Activated CD4-positive, alpha-beta memory T cell treated with anti-CD3 and anti-CD28 coated beads, Interleukin-2, amount 10 ng/mL, durations not matched to agents 7 days and 5 days (primary cell): ENCODE results near the gene SCAI. TPM values are rescaled to one million over a fixed set of nuclear protein-coding genes. Genes with fewer than 3 reads are reported as not detected.
"Not testable (repeated sequence)": the region's sequence is repeated elsewhere in the genome, so short reads cannot be mapped to it uniquely, and the experiment has no call there.

ENCODE experiments used
- CTCF ChIA-PET: fragments of 350-600 bp; sonication (Branson Sonifier 250); formaldehyde crosslinking; loops from one replicate; lab custom pipeline; 2021; ENCODE audit warnings: antibody characterized with exemption, inconsistent platforms; lab: Charles Lee
- POLR2A ChIA-PET: fragments of 350-600 bp; sonication (Branson Sonifier 250); formaldehyde crosslinking; loops from one replicate; lab custom pipeline; 2021; ENCODE audit warnings: antibody characterized with exemption; lab: Charles Lee
- DNase-seq: peaks from one replicate; pipeline ENCODE4 v3.0.0-alpha.2; 2020
- H3K27ac Mint-ChIP-seq: one replicate; pipeline ENCODE4 v1.8.0; 2021; ENCODE audit warnings: mild to moderate bottlenecking, mixed read lengths
- H3K27me3 Mint-ChIP-seq: one replicate; pipeline ENCODE4 v1.8.0; 2021; ENCODE audit warnings: mixed read lengths
- H3K36me3 Mint-ChIP-seq: one replicate; pipeline ENCODE4 v1.8.0; 2021; ENCODE audit warnings: low read depth, mixed read lengths
- H3K4me1 Mint-ChIP-seq: one replicate; pipeline ENCODE4 v1.8.0; 2021; ENCODE audit warnings: mixed read lengths
- H3K4me3 Mint-ChIP-seq: one replicate; pipeline ENCODE4 v1.8.0; 2021; ENCODE audit warnings: mild to moderate bottlenecking, mixed read lengths
- H3K9me3 Mint-ChIP-seq: one replicate; pipeline ENCODE4 v1.8.0; 2021; ENCODE audit warnings: mixed read lengths
- total RNA-seq, 2 experiments: library from RNA; stranded (reverse); gene quantifications; one replicate each; pipeline ENCODE4 v1.2.3, GENCODE V29; 2021

Gene SCAI
- total RNA-seq, 2 experiments from 2014 or later: 7.9 to 8.5 TPM

- Mint-ChIP-seq H3K27ac (no peak overlapping the region), H3K4me1 (peaks cover 29% of the 10 kb centered on the region), H3K9me3 (no peaks in the 10 kb centered on the region), H3K27me3 (no peaks in the 10 kb centered on the region), H3K36me3 (peaks cover 11% of the 10 kb centered on the region), H3K4me3 (no peak overlapping the region)
- CTCF ChIA-PET: no interaction called here
- POLR2A ChIA-PET: no interaction called here
- DNase-seq: no peak
Measured at GRCh38 chr9:124968238-124968637, 175.1 kb downstream of the SCAI start.

GRCh38 chr9:124965775-124966568 lies 177.4 kb downstream of the SCAI start:
- ChIA-PET CTCF (interaction anchor here (0.7 kb wide), 1 partner anchor 58 kb away, joined by 3 read pairs; no protein-coding TSS in a partner anchor), POLR2A (interaction anchor here (0.6 to 2.4 kb wide), 8 partner anchors 16 to 275 kb away, joined by 3 to 20 read pairs (median 4); partner anchors contain the start of genes ARPC5L, GOLGA1, HSPA5 and RPL35)
- peak; percentile 26 for DNase-seq
- H3K9me3 Mint-ChIP-seq, H3K4me3 Mint-ChIP-seq, H3K36me3 Mint-ChIP-seq, H3K27me3 Mint-ChIP-seq: not testable (repeated sequence)
- Mint-ChIP-seq H3K27ac (peak overlapping the region; percentile 74), H3K4me1 (peaks cover 28% of the 10 kb centered on the region)

- CTCF ChIA-PET: interaction anchor here (0.7 kb wide), 1 partner anchor 24 kb away, joined by 3 read pairs; no protein-coding TSS in a partner anchor
Measured at GRCh38 chr9:124964604-124965003, 178.7 kb downstream of the SCAI start.

GRCh38 chr9:124964056-124964455 lies 179.3 kb downstream of the SCAI start:
- ChIA-PET CTCF (no interaction called here), POLR2A (interaction anchor here (1.4 kb wide), 1 partner anchor 23 kb away, joined by 4 read pairs; the partner anchor contains the start of gene GOLGA1)
- DNase-seq: no peak
- Mint-ChIP-seq H3K27me3 (no peaks in the 10 kb centered on the region), H3K4me3 (no peak overlapping the region), H3K27ac (no peak overlapping the region), H3K4me1 (peaks cover 28% of the 10 kb centered on the region), H3K36me3 (peaks cover 3% of the 10 kb centered on the region), H3K9me3 (no peaks in the 10 kb centered on the region)

More at GRCh38 chr9:124964604-124965003, 178.7 kb downstream of the SCAI start:
- Mint-ChIP-seq H3K27me3 (no peaks in the 10 kb centered on the region), H3K4me1 (peaks cover 28% of the 10 kb centered on the region), H3K9me3 (no peaks in the 10 kb centered on the region), H3K4me3 (no peak overlapping the region), H3K36me3 (peaks cover 3% of the 10 kb centered on the region), H3K27ac (peak overlapping the region; percentile 74)
- POLR2A ChIA-PET: interaction anchor here (1.4 to 2.2 kb wide), 2 partner anchors 23 to 94 kb away, joined by 4 to 8 read pairs; partner anchors contain the start of gene GOLGA1
- no peak for DNase-seq

DNA sequence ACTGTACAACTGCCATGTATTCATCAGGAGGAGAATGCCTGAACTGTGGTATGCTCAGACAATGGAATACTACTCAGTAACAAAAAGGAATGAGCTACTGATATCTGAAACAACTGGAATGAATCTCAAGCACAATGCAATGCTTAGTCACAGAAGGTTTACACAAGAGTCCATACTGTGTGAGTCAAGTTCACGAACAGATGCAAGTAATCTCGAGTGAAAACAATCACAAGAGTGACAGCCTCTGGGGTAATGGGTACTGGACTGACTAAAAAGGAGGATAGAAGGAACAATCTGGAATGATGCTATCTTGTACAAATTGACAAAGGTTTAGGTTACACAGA lies 182.9 kb downstream of the SCAI start:
- H3K27ac Mint-ChIP-seq: no peak overlapping the region
- no peaks in the 10 kb centered on the region for H3K9me3 Mint-ChIP-seq
- DNase-seq: no peak
- no peak overlapping the region for H3K4me3 Mint-ChIP-seq
- peaks cover 16% of the 10 kb centered on the region for H3K4me1 Mint-ChIP-seq
- peaks cover 3% of the 10 kb centered on the region for H3K36me3 Mint-ChIP-seq
- H3K27me3 Mint-ChIP-seq: no peaks in the 10 kb centered on the region
- CTCF ChIA-PET: no interaction called here
- POLR2A ChIA-PET: interaction anchor here (0.8 to 1.8 kb wide), 2 partner anchors 8 to 142 kb away, joined by 3 to 4 read pairs; no protein-coding TSS in a partner anchor

GRCh38 chr9:124959671-124960408 lies 183.5 kb downstream of the SCAI start:
- H3K27me3 Mint-ChIP-seq, H3K27ac Mint-ChIP-seq, H3K4me3 Mint-ChIP-seq, CTCF ChIA-PET, H3K36me3 Mint-ChIP-seq, POLR2A ChIA-PET, DNase-seq, H3K9me3 Mint-ChIP-seq: not testable (repeated sequence)
- H3K4me1 Mint-ChIP-seq: peaks cover 10% of the 10 kb centered on the region

DNA sequence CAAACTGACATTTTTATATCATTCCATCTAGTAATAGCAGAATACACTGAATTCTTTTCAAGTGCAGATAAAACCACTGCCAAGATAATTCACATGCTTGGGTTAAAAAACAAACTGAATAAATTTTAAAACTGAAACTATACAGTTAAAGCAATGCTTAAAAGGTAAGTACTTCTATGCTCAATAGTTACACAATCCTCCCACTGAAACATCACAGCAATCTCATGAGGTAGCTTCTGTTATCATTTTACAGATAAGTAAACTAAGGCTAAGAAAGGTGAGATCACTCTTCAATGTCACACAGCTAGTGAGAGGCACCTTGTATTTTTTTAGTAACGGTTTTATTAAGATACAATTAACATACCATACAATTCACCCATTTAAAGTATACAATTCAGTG lies 189.1 kb downstream of the SCAI start:
- no peak overlapping the region for H3K27ac Mint-ChIP-seq
- no peaks in the 10 kb centered on the region for H3K36me3 Mint-ChIP-seq
- no peak overlapping the region for H3K4me3 Mint-ChIP-seq
- no peak for DNase-seq
- no peaks in the 10 kb centered on the region for H3K4me1 Mint-ChIP-seq
- POLR2A ChIA-PET: interaction anchor here (0.7 to 2.0 kb wide), 2 partner anchors 13 to 172 kb away, joined by 3 to 7 read pairs; partner anchors contain the start of gene GOLGA1
- H3K9me3 Mint-ChIP-seq: no peaks in the 10 kb centered on the region
- CTCF ChIA-PET: interaction anchor here (0.6 to 1.2 kb wide), 2 partner anchors 13 to 250 kb away, joined by 3 read pairs; partner anchors contain the start of gene GOLGA1
- no peaks in the 10 kb centered on the region for H3K27me3 Mint-ChIP-seq

DNA sequence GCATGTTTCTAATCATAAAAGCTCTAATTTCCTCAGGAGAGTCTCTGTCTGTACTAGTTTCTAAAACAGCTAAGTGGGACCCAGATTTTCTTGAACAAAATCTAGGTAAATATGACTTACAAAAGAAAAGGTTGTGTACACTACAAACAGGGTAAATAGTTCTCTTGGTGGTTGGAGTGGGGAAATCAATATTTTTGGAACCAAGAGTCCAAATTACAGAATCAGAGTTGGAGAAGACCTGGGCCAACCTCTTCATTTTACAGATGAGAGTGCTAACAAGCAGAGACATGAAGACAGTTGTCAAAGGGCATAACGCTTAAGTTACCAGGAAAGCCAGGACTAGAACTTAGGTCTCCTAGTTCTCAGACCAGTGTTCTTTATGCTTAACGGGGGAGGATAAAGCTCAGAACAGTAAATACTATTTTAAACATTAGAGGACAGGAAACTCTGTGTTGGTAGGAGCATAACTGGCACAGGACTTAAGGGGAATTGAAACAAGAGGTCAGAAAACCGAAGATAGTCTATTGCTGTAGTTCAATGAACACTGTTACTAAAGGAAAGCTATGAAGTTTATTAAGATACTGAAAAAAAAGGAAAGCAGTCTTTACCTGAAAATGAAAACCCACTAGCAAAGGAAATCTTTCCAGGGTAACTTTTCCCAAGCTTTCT lies 193.1 kb downstream of the SCAI start:
- Mint-ChIP-seq H3K36me3 (no peaks in the 10 kb centered on the region), H3K9me3 (no peaks in the 10 kb centered on the region), H3K27me3 (no peaks in the 10 kb centered on the region), H3K4me1 (no peaks in the 10 kb centered on the region), H3K27ac (no peak overlapping the region), H3K4me3 (no peak overlapping the region)
- ChIA-PET CTCF (no interaction called here), POLR2A (interaction anchor here (0.7 to 1.6 kb wide), 3 partner anchors 9 to 15 kb away, joined by 3 to 7 read pairs (median 4); partner anchors contain the start of gene GOLGA1)
- DNase-seq: no peak

DNA sequence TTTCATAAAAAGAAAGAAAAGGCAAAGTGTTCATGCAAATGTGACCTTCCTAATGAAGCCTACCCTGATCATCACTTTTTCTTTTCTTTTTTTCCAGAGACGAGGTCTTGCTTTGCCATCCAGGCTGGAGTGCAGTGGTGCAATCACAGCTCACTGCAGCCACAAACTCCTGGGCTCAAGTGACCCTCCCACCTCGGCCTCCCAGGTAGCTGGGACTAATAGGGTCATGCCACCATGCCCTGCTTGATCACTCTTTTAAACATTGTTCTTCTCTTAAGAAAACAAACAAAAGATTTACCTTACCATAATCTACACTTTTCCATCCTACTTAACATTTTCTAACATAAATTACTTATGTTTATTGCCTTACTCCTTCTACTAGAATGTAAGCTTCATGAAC lies 193.9 kb downstream of the SCAI start:
- Mint-ChIP-seq H3K4me1 (no peaks in the 10 kb centered on the region), H3K4me3 (no peak overlapping the region), H3K27ac (no peak overlapping the region), H3K36me3 (no peaks in the 10 kb centered on the region), H3K9me3 (no peaks in the 10 kb centered on the region), H3K27me3 (no peaks in the 10 kb centered on the region)
- no peak for DNase-seq
- ChIA-PET CTCF (interaction anchor here (0.8 to 1.2 kb wide), 2 partner anchors 13 to 194 kb away, joined by 3 to 4 read pairs; partner anchors contain the start of gene SCAI), POLR2A (interaction anchor here (0.7 to 1.6 kb wide), 3 partner anchors 8 to 16 kb away, joined by 3 to 7 read pairs (median 4); partner anchors contain the start of gene GOLGA1)

DNA sequence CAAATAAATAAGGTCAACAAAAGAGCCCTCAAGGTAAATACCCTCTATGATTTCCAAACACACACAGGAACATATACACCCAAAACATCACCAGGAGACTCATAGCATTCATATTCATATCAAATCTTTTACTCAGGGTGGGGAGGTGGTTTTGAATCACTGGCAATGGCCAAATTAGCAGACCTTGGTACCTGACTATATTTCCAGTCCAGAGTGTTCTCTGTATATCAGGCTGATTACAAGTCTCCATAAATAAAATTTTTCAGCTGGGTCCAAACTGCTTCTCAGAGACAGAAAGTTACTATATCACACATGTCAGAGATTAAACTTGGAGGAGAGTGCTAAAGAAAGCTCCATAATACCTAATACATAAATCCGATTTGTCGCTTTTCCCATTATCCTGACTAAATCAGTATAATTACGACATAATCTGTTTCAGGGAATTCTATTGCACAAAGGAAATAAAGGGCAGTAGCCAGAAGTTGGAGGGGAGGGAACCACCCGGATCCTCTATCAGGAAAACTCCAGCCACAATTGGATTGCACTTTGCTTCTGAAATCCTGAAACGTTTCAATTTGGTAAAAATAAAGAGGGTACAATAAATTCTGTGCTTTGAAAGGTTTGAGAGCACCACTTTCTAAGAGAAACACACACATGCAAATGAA lies 195.5 kb downstream of the SCAI start:
- CTCF ChIA-PET: no interaction called here
- Mint-ChIP-seq H3K4me1 (peaks cover 3% of the 10 kb centered on the region), H3K27me3 (no peaks in the 10 kb centered on the region), H3K36me3 (peaks cover 2% of the 10 kb centered on the region), H3K27ac (no peak overlapping the region), H3K9me3 (no peaks in the 10 kb centered on the region), H3K4me3 (no peak overlapping the region)
- POLR2A ChIA-PET: no interaction called here
- DNase-seq: no peak

GRCh38 chr9:124946167-124946566 lies 197.2 kb downstream of the SCAI start:
- ChIA-PET POLR2A (no interaction called here), CTCF (no interaction called here)
- Mint-ChIP-seq H3K27ac (no peak overlapping the region), H3K9me3 (no peaks in the 10 kb centered on the region), H3K27me3 (no peaks in the 10 kb centered on the region), H3K4me3 (no peak overlapping the region), H3K4me1 (peaks cover 12% of the 10 kb centered on the region), H3K36me3 (peaks cover 8% of the 10 kb centered on the region)
- DNase-seq: no peak
